Effector CD8-positive, alpha-beta T cell (primary cell): ENCODE data around the gene IFNL3.
"Not testable (repeated sequence)": the region's sequence is repeated elsewhere in the genome, so short reads cannot be mapped to it uniquely, and the experiment has no call there.

ENCODE experiments used
- DNase-seq: peaks from one replicate; lab custom pipeline; 2025; lab: John Stamatoyannopoulos, UW

Gene IFNL3

GRCh38 chr19:39218230-39219007, 26.4 kb downstream of the IFNL3 start:
- DNase-seq = no peak

- no peak for DNase-seq
Measured at GRCh38 chr19:39217094-39217493, 27.7 kb downstream of the IFNL3 start.

- not testable (repeated sequence) for DNase-seq
Measured at GRCh38 chr19:39215323-39215722, 29.5 kb downstream of the IFNL3 start.

- DNase-seq = peak; percentile 27
Measured at GRCh38 chr19:39212375-39212742, 32.4 kb downstream of the IFNL3 start.

- no peak for DNase-seq
Measured at GRCh38 chr19:39211731-39212374, 33.0 kb downstream of the IFNL3 start.

GRCh38 chr19:39209196-39209595, 35.6 kb downstream of the IFNL3 start:
- DNase-seq = no peak

GRCh38 chr19:39208175-39208795, 36.5 kb downstream of the IFNL3 start:
- no peak for DNase-seq

GRCh38 chr19:39207293-39207836, 37.4 kb downstream of the IFNL3 start:
- DNase-seq = no peak

GRCh38 chr19:39206122-39206521, 38.7 kb downstream of the IFNL3 start:
- DNase-seq = no peak

GRCh38 chr19:39205449-39205764, 39.4 kb downstream of the IFNL3 start:
- no peak for DNase-seq

- no peak for DNase-seq
Measured at GRCh38 chr19:39203372-39204341, 41.1 kb downstream of the IFNL3 start, which contains the start of gene SYCN. Gene SYCN, minus strand, starts transcription at chr19:39204263. Its CDS starts 9 bp downstream, at chr19:39204254.

- DNase-seq = no peak
Measured at GRCh38 chr19:39202998-39203355, 41.8 kb downstream of the IFNL3 start.

- no peak for DNase-seq
Measured at GRCh38 chr19:39200803-39201115, 44.0 kb downstream of the IFNL3 start.

- no peak for DNase-seq
Measured at GRCh38 chr19:39200066-39200802, 44.6 kb downstream of the IFNL3 start.

- DNase-seq = no peak
Measured at GRCh38 chr19:39199025-39199424, 45.8 kb downstream of the IFNL3 start.

GRCh38 chr19:39197808-39198207, 47.0 kb downstream of the IFNL3 start:
- no peak for DNase-seq

GRCh38 chr19:39196860-39197562, 47.8 kb downstream of the IFNL3 start, which contains the start of gene NCCRP1:
Gene NCCRP1, plus strand, starts transcription at chr19:39196964. Its CDS starts 19 bp downstream, at chr19:39196983.
- no peak for DNase-seq

- no peak for DNase-seq
Measured at GRCh38 chr19:39196320-39196719, 48.5 kb downstream of the IFNL3 start.

- DNase-seq = no peak
Measured at GRCh38 chr19:39195755-39196154, 49.1 kb downstream of the IFNL3 start.

GRCh38 chr19:39194832-39195542, 49.8 kb downstream of the IFNL3 start:
- DNase-seq = no peak
